ES-I3 (cell line): ENCODE data around the gene HRCT1.
"Not testable (repeated sequence)": the region's sequence is repeated elsewhere in the genome, so short reads cannot be mapped to it uniquely, and the experiment has no call there.

Experiments used
- H3K36me3 ChIP-seq: 2 replicates; pipeline ENCODE4 v1.6.1; 2013; ENCODE audit warnings: mild to moderate bottlenecking, low read length, control low read depth, moderate library complexity; ENCODE audit not compliant: insufficient read depth
- H3K4me1 ChIP-seq: 2 replicates; pipeline ENCODE4 v1.6.1; 2013; ENCODE audit warnings: mild to moderate bottlenecking, control low read depth, low read length; ENCODE audit not compliant: insufficient read depth
- H3K9ac ChIP-seq: 2 replicates; pipeline ENCODE4 v1.6.1; 2013; ENCODE audit warnings: low read depth, mild to moderate bottlenecking, low read length, moderate library complexity
- H3K9me3 ChIP-seq: 2 replicates; pipeline ENCODE4 v1.6.1; 2013; ENCODE audit warnings: mild to moderate bottlenecking, low read length, moderate library complexity; ENCODE audit not compliant: control insufficient read depth, insufficient read depth

Gene HRCT1

GRCh38 chr9:35871545-35871944, 34.5 kb upstream of the HRCT1 start:
- Histone ChIP-seq H3K9ac (no peak overlapping the region), H3K4me1 (peaks cover 3% of the 10 kb centered on the region; the same call in 1 of the 2 replicates), H3K9me3 (no peaks in the 10 kb centered on the region), H3K36me3 (no peaks in the 10 kb centered on the region)

GRCh38 chr9:35872505-35872904, 33.5 kb upstream of the HRCT1 start:
- Histone ChIP-seq H3K9ac (no peak overlapping the region), H3K36me3 (no peaks in the 10 kb centered on the region), H3K4me1 (peaks cover 3% of the 10 kb centered on the region; the same call in 1 of the 2 replicates), H3K9me3 (no peaks in the 10 kb centered on the region)

- H3K36me3 ChIP-seq, result no peaks in the 10 kb centered on the region
- H3K9ac ChIP-seq, result no peak overlapping the region
- H3K9me3 ChIP-seq, result no peaks in the 10 kb centered on the region
- H3K4me1 ChIP-seq, result no peaks in the 10 kb centered on the region
Measured at GRCh38 chr9:35882263-35882848, 23.6 kb upstream of the HRCT1 start.

GRCh38 chr9:35882996-35883395, 23.0 kb upstream of the HRCT1 start:
- H3K36me3 ChIP-seq, result no peaks in the 10 kb centered on the region
- no peaks in the 10 kb centered on the region for H3K4me1 ChIP-seq
- no peaks in the 10 kb centered on the region for H3K9me3 ChIP-seq
- no peak overlapping the region for H3K9ac ChIP-seq

GRCh38 chr9:35884908-35885307, 21.1 kb upstream of the HRCT1 start:
- not testable (repeated sequence) for H3K4me1 ChIP-seq, H3K36me3 ChIP-seq, H3K9me3 ChIP-seq, H3K9ac ChIP-seq

GRCh38 chr9:35891646-35892045, 14.4 kb upstream of the HRCT1 start:
- H3K4me1 ChIP-seq, result no peaks in the 10 kb centered on the region
- H3K36me3 ChIP-seq, result no peaks in the 10 kb centered on the region
- no peaks in the 10 kb centered on the region for H3K9me3 ChIP-seq
- no peak overlapping the region for H3K9ac ChIP-seq

- H3K4me1 ChIP-seq, result no peaks in the 10 kb centered on the region
- no peaks in the 10 kb centered on the region for H3K9me3 ChIP-seq
- no peaks in the 10 kb centered on the region for H3K36me3 ChIP-seq
- no peak overlapping the region for H3K9ac ChIP-seq
Measured at GRCh38 chr9:35892051-35892450, 14.0 kb upstream of the HRCT1 start.

GRCh38 chr9:35896570-35896969, 9.4 kb upstream of the HRCT1 start:
- no peak overlapping the region for H3K9ac ChIP-seq
- H3K9me3 ChIP-seq, result no peaks in the 10 kb centered on the region
- no peaks in the 10 kb centered on the region for H3K36me3 ChIP-seq
- H3K4me1 ChIP-seq, result no peaks in the 10 kb centered on the region

- H3K9ac ChIP-seq, H3K9me3 ChIP-seq, H3K36me3 ChIP-seq, H3K4me1 ChIP-seq: not testable (repeated sequence)
Measured at GRCh38 chr9:35897376-35898099, 8.5 kb upstream of the HRCT1 start.

GRCh38 chr9:35898337-35898736, 7.7 kb upstream of the HRCT1 start:
- no peak overlapping the region for H3K9ac ChIP-seq
- H3K9me3 ChIP-seq, result no peaks in the 10 kb centered on the region
- no peaks in the 10 kb centered on the region for H3K36me3 ChIP-seq

GRCh38 chr9:35899021-35899420, 7.0 kb upstream of the HRCT1 start:
- H3K9me3 ChIP-seq, result no peaks in the 10 kb centered on the region
- no peaks in the 10 kb centered on the region for H3K4me1 ChIP-seq
- no peak overlapping the region for H3K9ac ChIP-seq
- no peaks in the 10 kb centered on the region for H3K36me3 ChIP-seq

More at GRCh38 chr9:35898337-35898736, 7.7 kb upstream of the HRCT1 start:
- no peaks in the 10 kb centered on the region for H3K4me1 ChIP-seq

- Histone ChIP-seq H3K9me3 (no peaks in the 10 kb centered on the region), H3K4me1 (peaks cover 25% of the 10 kb centered on the region), H3K36me3 (no peaks in the 10 kb centered on the region), H3K9ac (no peak overlapping the region)
Measured at GRCh38 chr9:35903049-35903448, 3.0 kb upstream of the HRCT1 start.

- H3K36me3 ChIP-seq, result no peaks in the 10 kb centered on the region
- no peak overlapping the region for H3K9ac ChIP-seq
- H3K9me3 ChIP-seq, result no peaks in the 10 kb centered on the region
- peaks cover 38% of the 10 kb centered on the region for H3K4me1 ChIP-seq
Measured at GRCh38 chr9:35904338-35904737, 1.7 kb upstream of the HRCT1 start.

GRCh38 chr9:35905051-35905781, 786 bp upstream of the HRCT1 start:
- peaks cover 46% of the 10 kb centered on the region for H3K4me1 ChIP-seq
- H3K9ac ChIP-seq, result no peak overlapping the region
- H3K36me3 ChIP-seq, result no peaks in the 10 kb centered on the region
- no peaks in the 10 kb centered on the region for H3K9me3 ChIP-seq
